Measurements from ENCODE around the gene NUDCD3. TPM values are rescaled to one million over a fixed set of nuclear protein-coding genes. Genes with fewer than 3 reads are reported as not detected.

Gene NUDCD3
- total RNA-seq, 1 donor from 2014 or later, result 71.7 TPM

DNA sequence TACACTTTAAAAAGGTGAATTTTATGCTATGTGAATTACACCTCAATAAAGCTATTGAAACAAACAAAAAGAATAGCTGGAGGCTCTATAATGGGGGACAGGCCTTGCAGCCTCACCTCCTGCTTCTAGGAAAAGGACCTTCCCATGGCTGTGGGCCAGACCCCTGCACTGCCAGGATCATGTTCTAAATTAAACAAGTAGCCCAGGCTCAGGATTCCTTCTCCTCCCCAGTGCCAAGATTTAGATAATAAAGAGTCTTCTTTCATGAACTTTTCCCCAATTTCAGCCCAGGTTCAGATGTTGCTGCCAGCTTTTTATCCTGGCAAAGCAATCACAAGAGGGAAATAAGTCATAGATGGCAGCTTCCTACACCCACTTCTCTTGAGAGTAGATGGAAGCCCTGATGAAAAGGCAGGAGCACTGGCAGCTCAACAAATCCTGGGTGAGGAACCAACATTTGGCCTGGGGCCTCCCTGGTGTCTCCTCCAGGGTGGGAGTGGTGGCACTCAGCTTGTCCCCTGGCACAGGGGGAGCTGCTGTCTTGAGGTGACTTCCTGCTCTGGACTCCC is 142.8 kb downstream of the NUDCD3 start:
- no peak overlapping the region for H3K4me3 ChIP-seq (ENCODE audit: low read depth, low read length)
- H3K36me3 ChIP-seq (ENCODE audit: control insufficient read depth, insufficient read depth, low read length), result no peaks in the 10 kb centered on the region
- H3K27me3 ChIP-seq (ENCODE audit: control insufficient read depth, insufficient read depth, low read length), result no peaks in the 10 kb centered on the region
- no peak for DNase-seq (ENCODE audit: low read depth)
- TF ChIP-seq, protein P1, sequence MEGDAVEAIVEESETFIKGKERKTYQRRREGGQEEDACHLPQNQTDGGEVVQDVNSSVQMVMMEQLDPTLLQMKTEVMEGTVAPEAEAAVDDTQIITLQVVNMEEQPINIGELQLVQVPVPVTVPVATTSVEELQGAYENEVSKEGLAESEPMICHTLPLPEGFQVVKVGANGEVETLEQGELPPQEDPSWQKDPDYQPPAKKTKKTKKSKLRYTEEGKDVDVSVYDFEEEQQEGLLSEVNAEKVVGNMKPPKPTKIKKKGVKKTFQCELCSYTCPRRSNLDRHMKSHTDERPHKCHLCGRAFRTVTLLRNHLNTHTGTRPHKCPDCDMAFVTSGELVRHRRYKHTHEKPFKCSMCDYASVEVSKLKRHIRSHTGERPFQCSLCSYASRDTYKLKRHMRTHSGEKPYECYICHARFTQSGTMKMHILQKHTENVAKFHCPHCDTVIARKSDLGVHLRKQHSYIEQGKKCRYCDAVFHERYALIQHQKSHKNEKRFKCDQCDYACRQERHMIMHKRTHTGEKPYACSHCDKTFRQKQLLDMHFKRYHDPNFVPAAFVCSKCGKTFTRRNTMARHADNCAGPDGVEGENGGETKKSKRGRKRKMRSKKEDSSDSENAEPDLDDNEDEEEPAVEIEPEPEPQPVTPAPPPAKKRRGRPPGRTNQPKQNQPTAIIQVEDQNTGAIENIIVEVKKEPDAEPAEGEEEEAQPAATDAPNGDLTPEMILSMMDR (IDR thresholded peaks at IDR 0.05; ENCODE audit: insufficient read depth, low read length, poor library complexity, severe bottlenecking), result no peak

DNA sequence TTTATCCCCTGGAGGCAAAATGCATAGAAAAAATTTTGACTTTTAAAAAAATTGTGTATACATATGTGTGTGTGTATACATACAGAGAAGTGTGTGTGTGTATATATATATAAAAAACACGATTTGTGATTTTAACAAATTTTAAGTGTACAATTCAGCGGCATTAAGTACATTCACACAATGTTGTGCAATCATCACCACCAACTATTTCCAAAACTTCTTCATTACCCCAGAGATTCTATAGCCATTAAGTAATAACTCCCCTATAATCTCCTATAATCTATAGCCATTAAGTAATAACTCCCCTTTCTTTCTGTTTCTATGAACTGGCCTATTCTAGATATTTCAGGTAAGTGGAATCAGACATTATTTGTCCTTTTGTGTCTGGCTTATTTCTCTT is 144.4 kb downstream of the NUDCD3 start:
- no peak for DNase-seq (ENCODE audit: low read depth)
- TF ChIP-seq, protein P1 (IDR thresholded peaks at IDR 0.05; ENCODE audit: insufficient read depth, low read length, poor library complexity, severe bottlenecking), result no peak
- Histone ChIP-seq H3K4me3 (ENCODE audit: low read depth, low read length) (no peak overlapping the region), H3K27me3 (ENCODE audit: control insufficient read depth, insufficient read depth, low read length) (no peaks in the 10 kb centered on the region), H3K36me3 (ENCODE audit: control insufficient read depth, insufficient read depth, low read length) (no peaks in the 10 kb centered on the region)

DNA sequence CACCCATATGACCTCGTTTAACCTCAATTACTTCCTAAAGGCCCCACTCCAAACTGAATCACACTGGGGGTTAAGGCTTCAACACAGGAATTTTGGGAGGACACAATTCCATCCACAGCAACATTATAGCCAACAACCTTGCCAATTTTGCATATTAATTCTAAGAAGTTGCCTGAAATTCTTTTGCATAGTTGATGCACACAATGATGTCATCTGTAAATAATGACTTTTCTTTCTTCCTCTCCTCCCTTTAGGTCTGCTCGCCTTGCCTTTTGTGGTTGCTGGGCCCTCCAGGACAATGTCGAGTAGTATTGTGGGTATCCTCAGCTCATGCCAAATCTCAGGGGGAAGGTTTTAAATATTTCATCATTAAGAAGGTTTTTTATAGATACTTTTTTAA is 149.1 kb downstream of the NUDCD3 start:
- no peak overlapping the region for H3K4me3 ChIP-seq (ENCODE audit: low read depth, low read length)
- DNase-seq (ENCODE audit: low read depth), result no peak
- no peaks in the 10 kb centered on the region for H3K36me3 ChIP-seq (ENCODE audit: control insufficient read depth, insufficient read depth, low read length)
- peaks cover 3% of the 10 kb centered on the region for H3K27me3 ChIP-seq (ENCODE audit: control insufficient read depth, insufficient read depth, low read length)
- TF ChIP-seq, protein P1 (IDR thresholded peaks at IDR 0.05; ENCODE audit: insufficient read depth, low read length, poor library complexity, severe bottlenecking), result no peak

DNA sequence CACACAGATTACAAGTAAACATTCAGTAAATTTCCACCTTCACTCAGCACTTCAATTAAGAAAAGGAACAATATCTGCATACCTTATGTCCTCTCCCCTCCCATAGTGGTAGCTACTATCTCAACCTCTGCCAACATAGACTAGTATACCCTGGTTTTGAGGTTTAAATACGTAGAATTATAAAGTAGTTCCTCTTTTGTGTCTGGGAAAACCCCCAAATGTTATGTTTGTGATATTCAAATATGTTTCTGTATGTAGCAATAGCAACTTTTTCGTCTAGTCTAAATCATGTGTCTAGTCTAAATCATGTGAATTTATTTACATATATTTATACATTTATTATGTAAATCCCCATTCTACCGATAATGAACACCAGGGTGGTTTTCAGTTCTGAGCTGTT is 151.9 kb downstream of the NUDCD3 start:
- TF ChIP-seq, protein P1 (IDR thresholded peaks at IDR 0.05; ENCODE audit: insufficient read depth, low read length, poor library complexity, severe bottlenecking), result no peak
- Histone ChIP-seq H3K27me3 (ENCODE audit: control insufficient read depth, insufficient read depth, low read length) (peaks cover 3% of the 10 kb centered on the region), H3K4me3 (ENCODE audit: low read depth, low read length) (no peak overlapping the region), H3K36me3 (ENCODE audit: control insufficient read depth, insufficient read depth, low read length) (no peaks in the 10 kb centered on the region)
- no peak for DNase-seq (ENCODE audit: low read depth)

DNA sequence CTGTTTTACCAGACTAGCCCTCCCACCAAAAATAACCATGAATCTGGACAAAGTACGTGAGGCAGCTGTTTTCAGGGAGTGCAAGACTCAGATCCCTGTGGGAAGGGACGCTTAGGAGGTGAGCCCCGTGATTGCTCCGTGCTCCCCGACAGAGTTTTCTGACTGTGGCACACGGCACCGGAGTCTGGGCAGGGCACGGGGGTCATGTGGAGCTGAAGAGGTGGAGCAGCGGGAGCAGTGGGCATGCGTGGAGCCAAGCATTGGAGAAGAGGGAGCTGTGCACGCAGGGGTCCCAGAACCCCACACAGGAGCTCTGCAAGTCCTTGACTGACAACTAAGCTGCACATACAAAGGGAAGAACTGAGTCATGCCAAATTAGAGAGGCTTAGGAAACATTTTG is 154.0 kb downstream of the NUDCD3 start:
- Histone ChIP-seq H3K4me3 (ENCODE audit: low read depth, low read length) (no peak overlapping the region), H3K36me3 (ENCODE audit: control insufficient read depth, insufficient read depth, low read length) (no peaks in the 10 kb centered on the region), H3K27me3 (ENCODE audit: control insufficient read depth, insufficient read depth, low read length) (peaks cover 3% of the 10 kb centered on the region)
- no peak for DNase-seq (ENCODE audit: low read depth)
- TF ChIP-seq, protein P1 (IDR thresholded peaks at IDR 0.05; ENCODE audit: insufficient read depth, low read length, poor library complexity, severe bottlenecking), result no peak

DNA sequence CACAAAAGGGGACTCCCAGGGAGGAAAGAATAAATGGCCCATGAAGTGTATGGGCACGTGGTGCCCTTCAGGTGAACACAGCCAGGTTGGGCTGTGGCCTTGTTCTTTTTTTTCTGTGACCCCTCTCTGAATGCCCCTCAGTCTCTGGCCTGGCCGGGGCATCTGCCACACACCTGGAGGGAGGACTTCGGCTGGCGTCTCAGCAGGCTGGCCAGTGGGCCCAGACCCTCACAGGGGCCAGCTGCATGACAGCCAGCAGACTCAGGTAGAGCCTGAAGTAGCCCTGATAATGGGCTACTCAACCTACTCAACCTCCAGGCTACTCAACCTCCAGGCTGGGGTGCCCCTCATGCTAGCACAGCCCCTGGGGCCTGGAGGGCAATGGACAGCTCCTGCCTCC is 155.3 kb downstream of the NUDCD3 start:
- H3K4me3 ChIP-seq (ENCODE audit: low read depth, low read length), result no peak overlapping the region
- no peaks in the 10 kb centered on the region for H3K36me3 ChIP-seq (ENCODE audit: control insufficient read depth, insufficient read depth, low read length)
- TF ChIP-seq, protein P1 (IDR thresholded peaks at IDR 0.05; ENCODE audit: insufficient read depth, low read length, poor library complexity, severe bottlenecking), result no peak
- H3K27me3 ChIP-seq (ENCODE audit: control insufficient read depth, insufficient read depth, low read length), result peaks cover 3% of the 10 kb centered on the region
- no peak for DNase-seq (ENCODE audit: low read depth)
